Fibroblast of skin of left biceps (primary cell): ENCODE measurements around the gene OSBPL1A.
"Not testable (repeated sequence)": the region's sequence is repeated elsewhere in the genome, so short reads cannot be mapped to it uniquely, and the experiment has no call there.

ENCODE experiments used
- DNase-seq, 2 experiments: peaks; one replicate each; pipeline ENCODE4 v3.0.0-alpha.2; 2013; ENCODE audit warnings: low read depth in 2 of 2

OSBPL1A gene

GRCh38 chr18:24397131-24397693 is 412 bp downstream of the OSBPL1A start:
- peak in 1 of 2 experiments; percentile 12 for DNase-seq

- peak in 1 of 2 experiments; percentile 2 for DNase-seq
These were observed 1.5 kb downstream of the OSBPL1A start for GRCh38 chr18:24396082-24396633.

GRCh38 chr18:24395049-24395795 is 2.4 kb downstream of the OSBPL1A start:
- peak in 1 of 2 experiments; percentile 0 for DNase-seq

GRCh38 chr18:24388957-24389356 is 8.7 kb downstream of the OSBPL1A start:
- DNase-seq: no peak

- DNase-seq: no peak
These were observed 10.9 kb downstream of the OSBPL1A start for GRCh38 chr18:24386681-24387080.

- DNase-seq: no peak
These were observed 16.5 kb downstream of the OSBPL1A start for GRCh38 chr18:24381126-24381525.

GRCh38 chr18:24380163-24380747 is 17.4 kb downstream of the OSBPL1A start:
- DNase-seq: no peak

- no peak for DNase-seq
These were observed 19.0 kb downstream of the OSBPL1A start for GRCh38 chr18:24378598-24378997.

GRCh38 chr18:24376531-24376930 is 21.1 kb downstream of the OSBPL1A start:
- not testable (repeated sequence) for DNase-seq

- DNase-seq: no peak
These were observed 24.3 kb downstream of the OSBPL1A start for GRCh38 chr18:24373328-24373727.

GRCh38 chr18:24372279-24372872 is 25.2 kb downstream of the OSBPL1A start:
- no peak for DNase-seq

- no peak for DNase-seq
These were observed 27.5 kb downstream of the OSBPL1A start for GRCh38 chr18:24370120-24370519.

- DNase-seq: no peak
These were observed 28.2 kb downstream of the OSBPL1A start for GRCh38 chr18:24369426-24369825.

GRCh38 chr18:24368749-24369148 is 28.9 kb downstream of the OSBPL1A start:
- DNase-seq: no peak

GRCh38 chr18:24366328-24366727 is 31.3 kb downstream of the OSBPL1A start:
- DNase-seq: no peak

GRCh38 chr18:24364177-24364576 is 33.4 kb downstream of the OSBPL1A start:
- DNase-seq: no peak

GRCh38 chr18:24362757-24363156 is 34.9 kb downstream of the OSBPL1A start:
- DNase-seq: no peak

GRCh38 chr18:24359787-24360530 is 37.7 kb downstream of the OSBPL1A start:
- peak; percentile 28 to 30 for DNase-seq

- no peak for DNase-seq
These were observed 43.3 kb downstream of the OSBPL1A start for GRCh38 chr18:24354278-24354677.

- peak in 1 of 2 experiments; percentile 20 for DNase-seq
These were observed 51.4 kb downstream of the OSBPL1A start for GRCh38 chr18:24346254-24346653.

GRCh38 chr18:24344509-24344908 is 53.1 kb downstream of the OSBPL1A start:
- DNase-seq: no peak

- DNase-seq: no peak
These were observed 55.3 kb downstream of the OSBPL1A start for GRCh38 chr18:24342347-24342746.
